ENCODE data around the gene EEF2KMT.
"Not testable (repeated sequence)": the region's sequence is repeated elsewhere in the genome, so short reads cannot be mapped to it uniquely, and the experiment has no call there.

EEF2KMT gene

DNA sequence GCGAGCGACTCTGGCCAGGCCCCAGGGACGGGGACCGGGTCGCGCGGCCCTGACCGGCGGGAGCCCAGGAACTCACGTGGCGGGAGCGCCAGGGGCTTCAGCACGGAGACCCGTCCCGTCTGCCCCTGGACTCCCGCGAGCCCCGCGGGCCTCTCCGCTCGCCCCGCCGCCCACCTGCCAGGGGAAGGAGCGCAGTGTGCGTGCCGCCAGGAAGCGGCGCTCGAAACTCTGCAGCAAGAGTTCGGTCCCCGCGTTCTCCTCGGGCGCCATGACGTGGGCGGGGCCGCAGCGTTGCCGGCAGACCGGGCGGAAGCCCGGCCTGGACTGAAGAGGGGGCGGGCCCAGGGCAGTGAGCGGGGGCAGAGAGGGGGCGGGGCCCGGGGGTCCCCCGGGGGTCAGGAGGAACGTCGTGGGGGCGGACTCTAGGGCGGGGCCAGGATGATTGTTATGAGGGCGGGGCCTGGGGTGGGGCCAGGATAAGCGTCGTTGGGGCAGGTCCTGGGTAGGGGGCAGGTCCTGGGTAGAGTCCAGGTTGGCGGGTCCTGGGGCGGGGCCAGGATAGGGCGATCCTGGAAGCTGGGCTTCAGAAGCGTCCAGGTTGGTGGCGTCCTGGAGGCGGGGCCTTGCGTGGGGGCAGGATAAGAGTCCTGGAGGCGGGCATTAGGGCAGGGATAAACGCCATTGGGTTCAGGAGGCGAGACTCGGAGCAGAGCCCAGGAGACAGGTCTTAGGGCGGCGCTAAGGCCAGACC is at the start of gene EEF2KMT:
Gene EEF2KMT, minus strand, starts transcription at position 326 of the 751 bp plus-strand sequence. Its CDS starts 56 bp downstream, at position 270.
- DNase-seq, result peak; percentile 23 to 100 (median 99)

- not testable (repeated sequence) for DNase-seq
Observed at GRCh38 chr16:5144621-5144956, 47.0 kb upstream of the EEF2KMT start.

- DNase-seq, result no peak
Observed at GRCh38 chr16:5143761-5144620, 46.4 kb upstream of the EEF2KMT start.

GRCh38 chr16:5140151-5140550 is 42.6 kb upstream of the EEF2KMT start:
- DNase-seq, result not testable (repeated sequence)

- DNase-seq, result not testable (repeated sequence)
Observed at GRCh38 chr16:5134739-5135452, 37.3 kb upstream of the EEF2KMT start.

DNA sequence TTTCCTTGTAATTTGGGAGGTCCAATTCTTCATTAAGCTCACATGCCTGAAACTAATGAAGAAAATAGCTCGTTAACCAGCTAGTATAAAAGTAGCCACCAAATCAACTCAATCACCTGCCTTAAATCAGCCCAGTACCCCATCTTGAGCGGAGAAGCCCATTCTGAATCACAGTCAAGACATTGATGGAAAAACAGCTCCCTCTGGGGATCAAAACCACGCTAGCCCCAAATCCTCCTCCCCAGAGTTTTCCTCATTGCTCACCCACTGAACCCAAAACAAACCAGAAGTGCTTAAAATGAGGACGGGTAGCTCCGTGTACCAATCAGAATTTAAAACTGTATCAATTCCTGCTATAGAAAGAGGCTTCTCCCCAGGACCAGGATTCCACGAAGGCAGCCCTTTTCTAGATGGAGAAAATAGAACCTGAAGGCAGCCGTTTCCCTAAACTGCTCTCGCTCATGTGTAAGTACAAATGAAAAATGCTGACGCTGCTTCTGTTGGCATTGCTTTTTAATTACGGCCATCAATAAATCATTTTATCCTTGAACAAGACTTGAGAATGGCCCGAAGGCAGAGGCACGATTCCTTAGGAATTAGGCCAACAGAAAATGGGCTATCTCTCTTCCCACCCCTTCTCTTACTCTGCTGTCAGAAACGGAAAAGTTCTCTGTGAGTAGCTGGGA is 35.5 kb upstream of the EEF2KMT start:
- not testable (repeated sequence) for DNase-seq

GRCh38 chr16:5131467-5132004 is 33.9 kb upstream of the EEF2KMT start:
- not testable (repeated sequence) for DNase-seq

DNA sequence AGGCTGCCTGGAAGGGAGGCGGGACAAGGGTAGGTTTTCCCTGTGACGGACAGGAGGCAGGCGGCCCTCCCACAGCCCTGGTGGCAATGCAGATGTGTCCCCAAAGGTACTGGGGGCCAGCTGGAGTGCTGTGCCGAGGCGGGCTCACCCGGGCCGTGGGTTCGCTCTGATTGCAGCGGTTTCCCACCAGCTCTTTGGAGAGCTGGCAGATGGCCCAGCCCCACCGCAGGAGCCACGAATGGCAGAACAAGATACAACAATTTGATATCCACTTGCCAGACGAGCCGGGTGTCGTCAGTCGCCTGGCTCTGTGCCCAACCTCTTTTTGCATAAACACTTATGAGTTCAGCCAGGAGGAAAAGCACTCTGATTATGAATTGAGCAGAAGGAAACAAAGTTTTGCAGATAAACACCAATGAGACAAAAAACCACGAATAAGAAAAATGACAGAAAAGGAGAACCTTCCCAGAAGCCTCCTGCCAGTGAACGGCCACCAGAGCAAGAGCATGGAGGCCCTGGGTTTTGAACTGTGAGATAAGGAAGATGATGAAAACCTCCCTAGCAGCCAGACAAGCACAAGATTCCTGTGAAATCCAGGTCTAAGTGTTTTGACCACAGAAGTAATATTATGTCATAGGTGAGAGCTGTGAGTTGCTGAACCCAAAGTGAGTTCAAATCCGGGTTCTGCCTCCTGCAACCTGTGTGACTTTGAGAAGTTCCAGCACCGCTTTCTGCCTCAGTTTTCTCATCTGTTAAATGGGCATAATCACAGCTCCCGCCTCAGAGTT is 19.9 kb upstream of the EEF2KMT start:
- peak in 22 of 56 donors; percentile 0 to 70 (median 14) for DNase-seq

- not testable (repeated sequence) for DNase-seq
Observed at GRCh38 chr16:5116780-5117295, 19.2 kb upstream of the EEF2KMT start.

DNA sequence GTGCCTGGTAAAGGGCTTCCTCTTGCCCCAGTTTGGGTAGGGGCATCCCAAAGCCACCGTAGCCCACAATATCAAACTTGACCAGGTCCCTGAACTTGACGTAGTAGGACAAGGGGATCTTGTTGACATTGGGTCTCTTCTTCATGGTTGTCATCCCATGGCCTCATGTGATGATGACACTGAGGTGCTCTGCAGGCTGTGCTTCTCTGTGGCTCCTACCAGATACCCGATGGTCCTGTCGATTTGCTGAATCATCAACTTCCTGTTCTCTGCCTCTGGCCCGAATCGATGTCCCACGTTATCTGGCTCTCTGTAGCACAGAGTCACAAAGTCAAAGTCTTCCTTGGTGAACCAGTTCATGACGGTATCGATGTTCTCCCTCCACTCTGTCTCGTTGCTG is 13.3 kb upstream of the EEF2KMT start:
- DNase-seq, result not testable (repeated sequence)

DNA sequence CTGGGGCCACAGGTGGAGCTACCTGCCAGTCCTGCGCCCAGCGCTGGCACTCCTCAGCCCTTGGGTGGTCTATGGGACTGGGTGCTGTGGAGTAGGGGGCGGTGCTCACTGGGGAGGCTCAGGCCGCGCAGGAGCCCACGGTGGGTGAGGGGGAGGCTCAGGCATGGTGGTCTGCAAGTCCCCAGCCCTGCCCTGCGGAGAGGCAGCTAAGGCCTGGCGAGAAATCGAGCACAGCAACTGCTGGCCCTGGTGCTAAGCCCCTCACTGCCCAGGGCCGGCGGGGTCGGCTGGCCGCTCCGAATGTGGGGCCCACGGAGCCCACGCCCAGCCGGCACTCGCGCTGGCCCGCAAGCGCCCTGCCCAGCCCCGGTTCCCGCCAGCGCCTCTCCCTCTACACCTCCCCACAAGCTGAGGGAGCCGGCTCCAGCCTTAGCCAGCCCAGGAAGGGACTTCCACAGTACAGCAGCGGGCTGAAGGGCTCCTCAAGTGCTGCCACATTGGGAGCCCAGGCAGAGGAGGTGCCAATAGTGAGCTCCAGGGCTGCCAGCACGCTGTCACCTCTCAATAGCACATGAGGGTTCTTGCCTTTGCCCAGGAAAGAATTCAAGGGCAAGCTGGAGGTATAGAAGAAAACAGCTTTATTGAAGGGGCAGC is 11.0 kb upstream of the EEF2KMT start:
- no peak for DNase-seq

GRCh38 chr16:5105039-5105438 is 7.4 kb upstream of the EEF2KMT start:
- DNase-seq, result not testable (repeated sequence)

GRCh38 chr16:5103296-5104032 is 5.9 kb upstream of the EEF2KMT start:
- not testable (repeated sequence) for DNase-seq

GRCh38 chr16:5099174-5099573 is 1.6 kb upstream of the EEF2KMT start:
- not testable (repeated sequence) for DNase-seq

DNA sequence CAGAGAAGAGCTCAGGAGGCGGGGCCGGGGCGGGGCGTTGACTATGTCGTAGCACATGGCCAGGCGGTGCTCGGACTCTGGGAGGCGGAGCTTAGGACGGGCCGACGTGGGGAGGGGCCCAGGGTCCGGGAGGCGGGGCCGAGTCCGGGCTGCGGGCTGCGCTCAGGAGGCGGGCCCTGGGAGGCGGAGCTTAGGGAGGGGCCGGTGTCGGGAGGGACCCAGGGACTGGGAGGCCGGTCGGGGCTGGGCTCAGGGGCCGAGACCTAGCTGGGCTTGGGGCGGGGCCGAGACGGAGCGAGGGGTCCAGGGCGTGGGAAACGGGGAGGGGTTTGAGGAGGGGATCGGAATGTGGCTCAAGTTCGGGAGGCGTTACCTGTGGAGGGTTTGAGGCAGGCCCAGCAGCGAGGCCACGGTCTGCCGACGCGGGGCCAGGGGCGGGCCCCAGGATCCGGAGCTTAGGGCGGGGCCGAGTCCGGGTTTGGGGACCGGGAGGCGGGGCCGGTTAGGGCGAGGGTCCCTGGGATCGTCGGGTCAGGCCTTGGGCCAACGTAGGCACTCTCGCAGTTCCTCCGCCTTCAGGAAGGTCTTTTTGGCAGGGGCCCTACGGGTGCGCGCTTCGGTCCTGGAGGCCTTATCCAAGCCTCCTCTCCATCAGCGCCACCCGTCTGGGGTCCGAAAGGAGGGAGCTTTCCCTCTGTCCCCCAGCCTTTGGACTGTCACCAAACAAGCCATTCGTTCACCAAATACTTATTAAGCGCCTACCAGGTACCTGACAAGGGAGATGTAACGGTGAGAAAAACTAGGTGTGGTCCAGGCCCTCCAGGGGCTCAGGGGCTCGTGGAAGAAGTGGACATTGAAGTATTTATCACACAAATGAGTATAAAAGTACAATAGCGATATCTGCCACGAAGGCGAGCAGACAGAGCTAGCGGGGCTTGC is 895 bp upstream of the EEF2KMT start:
- DNase-seq, result peak in 38 of 56 donors; percentile 3 to 78 (median 47)

- DNase-seq, result peak in 7 of 56 donors; percentile 3 to 51 (median 26)
Observed at GRCh38 chr16:5097061-5097469, 530 bp downstream of the EEF2KMT start.

DNA sequence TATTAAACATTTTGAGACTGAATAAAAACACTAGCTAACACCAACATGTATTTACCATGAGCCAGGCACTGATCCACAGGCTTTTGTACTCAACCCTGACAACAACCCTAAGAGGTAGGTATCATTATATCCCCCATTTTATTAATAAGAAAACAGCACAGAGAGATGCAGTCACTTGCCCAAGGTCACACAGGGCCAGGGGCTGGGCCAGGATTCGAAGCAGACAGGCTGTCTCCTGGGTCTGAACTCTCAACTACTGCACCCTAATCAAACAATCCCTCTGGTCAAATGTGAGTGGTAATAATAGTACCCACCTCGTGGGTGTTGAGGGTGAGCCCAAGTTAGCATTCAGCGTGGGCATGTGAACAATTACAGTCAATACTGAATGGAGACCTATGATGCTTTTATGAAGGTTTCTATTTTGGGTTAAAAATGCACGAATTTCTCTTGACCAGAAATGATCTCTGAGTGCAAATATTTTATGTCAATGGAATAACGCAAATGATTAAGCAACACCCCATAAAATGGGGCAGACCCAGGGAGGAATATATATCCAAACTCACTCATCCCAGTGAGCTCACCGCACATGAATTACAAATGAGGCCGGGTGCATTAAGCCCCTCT is 1.0 kb downstream of the EEF2KMT start:
- not testable (repeated sequence) for DNase-seq

Data from amygdala (tissue), 56 donors.